Stimulated activated CD4-positive, alpha-beta T cell treated with anti-CD3 and anti-CD28 coated beads, Interleukin-4, amount 100 ng/mL, for 1 hour (primary cell): ENCODE measurements around the gene TRAK2.

Experiments
- DNase-seq: peaks from one replicate; pipeline ENCODE4 v3.0.0-alpha.2; 2020

The TRAK2 gene

GRCh38 chr2:201353116-201353515 is 98.1 kb downstream of the TRAK2 start:
- DNase-seq, result no peak

- no peak for DNase-seq
Measured at GRCh38 chr2:201350879-201351278, 100.4 kb downstream of the TRAK2 start.

- DNase-seq, result no peak
Measured at GRCh38 chr2:201349601-201350000, 101.7 kb downstream of the TRAK2 start.

DNA sequence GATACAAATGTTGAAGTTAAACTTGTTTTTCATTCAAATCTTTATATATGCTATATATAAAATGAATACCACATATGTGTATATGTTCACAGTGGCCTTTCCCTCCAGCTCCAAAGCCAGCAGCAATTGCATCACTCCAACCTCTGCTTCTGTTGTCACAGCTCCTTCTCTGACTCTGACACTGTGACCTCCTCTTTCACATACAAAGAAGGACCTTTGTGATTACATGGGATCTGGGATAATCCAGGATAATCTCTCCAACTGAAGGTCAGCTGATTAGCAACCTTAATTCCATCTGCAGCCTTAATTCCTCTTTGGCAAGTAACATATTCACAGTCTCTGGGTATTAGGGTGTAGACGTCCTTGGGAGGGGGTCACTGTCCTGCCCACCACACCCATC is 102.5 kb downstream of the TRAK2 start:
- DNase-seq, result no peak

DNA sequence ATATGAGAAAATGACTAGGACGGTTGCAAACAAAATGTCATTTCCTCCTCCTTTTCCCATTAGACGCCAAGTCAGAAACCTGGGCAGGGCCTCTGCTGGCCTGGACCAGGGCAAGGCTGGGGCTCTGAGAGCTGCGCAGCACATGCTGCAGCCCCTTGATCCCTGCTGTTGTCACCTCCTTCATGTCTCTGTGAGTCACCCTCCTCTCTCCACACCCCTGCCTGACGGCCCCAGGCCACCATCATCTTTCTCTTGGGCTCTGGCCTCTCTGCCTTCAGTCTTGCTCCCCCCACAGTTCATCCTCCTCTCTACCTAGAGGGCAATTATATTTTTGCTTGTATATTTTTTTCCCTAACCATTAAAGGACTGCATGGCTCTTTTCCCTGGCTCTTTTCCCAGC is 104.1 kb downstream of the TRAK2 start:
- no peak for DNase-seq

GRCh38 chr2:201345625-201346213 is 105.5 kb downstream of the TRAK2 start:
- DNase-seq, result no peak

- DNase-seq, result no peak
Measured at GRCh38 chr2:201344663-201345366, 106.4 kb downstream of the TRAK2 start.

GRCh38 chr2:201343559-201343958 is 107.7 kb downstream of the TRAK2 start:
- no peak for DNase-seq

DNA sequence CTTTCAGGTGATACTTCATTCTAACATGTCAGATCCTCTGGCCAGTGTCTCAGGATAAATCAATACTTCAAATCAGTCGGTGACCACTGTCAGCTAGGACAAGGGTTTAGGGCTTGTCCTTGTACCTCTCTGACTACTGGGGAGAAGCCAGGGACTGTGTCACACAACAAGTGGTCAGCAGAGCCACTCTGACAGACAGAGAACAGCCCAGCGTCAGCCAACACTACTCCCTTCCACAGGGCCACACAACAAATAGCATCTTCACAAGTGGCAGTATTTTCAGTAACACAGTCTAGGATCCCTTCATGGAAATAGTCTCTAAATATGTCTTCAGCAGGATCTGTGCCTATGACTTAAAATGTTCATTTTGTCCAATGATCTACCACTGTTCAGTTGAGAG is 108.3 kb downstream of the TRAK2 start:
- no peak for DNase-seq

DNA sequence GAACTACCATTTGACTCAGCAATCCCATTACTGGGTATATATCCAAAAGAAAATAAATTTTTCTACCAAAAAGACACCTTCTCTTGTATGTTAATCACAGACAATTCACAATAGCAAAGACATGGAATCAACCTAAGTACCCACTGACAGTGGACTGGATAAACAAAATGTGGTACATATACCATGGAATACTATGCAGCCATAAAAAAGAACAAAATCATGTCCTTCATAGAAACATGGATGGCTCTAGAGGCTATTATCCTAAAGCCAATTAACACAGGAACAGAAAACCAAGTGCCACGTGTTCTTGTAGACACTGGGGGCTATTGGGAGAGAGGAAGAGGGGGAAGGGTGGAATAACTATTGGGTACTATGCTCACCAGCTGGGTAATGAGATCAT is 121.8 kb downstream of the TRAK2 start:
- DNase-seq, result no peak

- no peak for DNase-seq
Measured at GRCh38 chr2:201327678-201328077, 123.6 kb downstream of the TRAK2 start.
